GF-D8 (cell line): ENCODE results near the gene ATG16L1.
A peak's percentile ranks its signal among the peaks of the same experiment; 100 is the strongest.

Source experiments
- DNase-seq: peaks from one replicate; lab custom pipeline; 2025; lab: John Stamatoyannopoulos, UW

The ATG16L1 gene

GRCh38 chr2:233251306-233252116 is at the start of gene ATG16L1:
Gene ATG16L1 (plus strand): TSS chr2:233251673. CDS start chr2:233251828, 155 bp downstream.
- DNase-seq: peak; percentile 88

DNA sequence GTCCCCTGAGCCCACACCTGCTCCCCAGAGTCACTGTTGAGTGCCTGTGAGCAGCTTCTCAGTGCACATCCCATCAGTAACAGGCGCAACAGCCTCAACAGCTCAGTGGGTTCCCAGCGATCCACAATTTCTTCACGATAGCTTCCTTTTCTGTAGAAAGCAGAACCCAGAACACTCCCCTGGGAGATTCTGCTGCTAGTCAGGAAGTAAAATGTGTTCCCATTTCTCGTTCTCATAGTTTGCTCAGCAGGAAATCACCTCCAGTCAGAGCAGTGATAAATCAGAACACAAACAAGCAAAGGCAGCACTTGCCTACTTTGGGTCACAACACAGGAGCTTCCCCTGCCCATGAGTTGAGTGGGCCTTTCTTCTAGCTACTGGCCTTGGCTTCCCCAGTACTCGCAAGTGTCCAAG is 48.9 kb upstream of the ATG16L1 start:
- peak; percentile 61 for DNase-seq

DNA sequence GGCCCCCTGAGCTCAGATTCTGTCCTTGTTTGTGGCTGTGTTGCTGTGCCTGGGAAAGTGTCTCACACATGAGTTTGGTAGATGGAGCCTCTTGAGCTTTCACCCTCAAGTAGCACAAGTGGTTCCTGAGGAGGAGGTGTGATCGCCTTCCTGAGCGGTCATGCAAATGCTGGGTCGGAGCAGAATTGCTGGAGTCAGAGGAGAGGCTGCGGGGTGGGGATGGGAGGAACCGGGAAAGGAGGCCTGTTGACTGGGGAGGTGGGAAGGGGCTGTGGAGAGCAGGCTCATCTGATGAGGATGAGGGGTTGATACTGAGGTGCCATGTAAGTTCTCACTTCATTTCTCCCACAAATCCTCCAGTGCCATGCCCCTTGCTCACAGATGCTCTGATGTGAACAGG is 48.4 kb upstream of the ATG16L1 start:
- DNase-seq: no peak

DNA sequence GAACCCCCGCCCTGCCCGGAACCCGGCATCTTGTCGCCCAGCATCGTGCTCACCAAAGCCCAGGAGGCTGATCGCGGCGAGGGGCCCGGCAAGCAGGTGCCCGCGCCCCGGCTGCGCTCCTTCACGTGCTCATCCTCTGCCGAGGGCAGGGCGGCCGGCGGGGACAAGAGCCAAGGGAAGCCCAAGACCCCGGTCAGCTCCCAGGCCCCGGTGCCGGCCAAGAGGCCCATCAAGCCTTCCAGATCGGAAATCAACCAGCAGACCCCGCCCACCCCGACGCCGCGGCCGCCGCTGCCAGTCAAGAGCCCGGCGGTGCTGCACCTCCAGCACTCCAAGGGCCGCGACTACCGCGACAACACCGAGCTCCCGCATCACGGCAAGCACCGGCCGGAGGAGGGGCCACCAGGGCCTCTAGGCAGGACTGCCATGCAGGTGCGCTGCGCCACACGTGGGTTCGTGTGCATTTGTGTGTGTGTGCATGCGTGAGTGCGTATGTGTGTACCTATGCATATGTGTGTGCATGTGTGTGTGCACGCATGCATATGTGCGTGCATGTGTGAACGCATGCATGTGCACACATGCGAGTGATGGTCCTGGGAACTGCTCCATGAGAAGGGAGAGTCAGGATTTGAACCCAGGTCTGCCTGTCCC is 47.1 kb upstream of the ATG16L1 start:
- no peak for DNase-seq

- DNase-seq: no peak
These were observed 42.9 kb upstream of the ATG16L1 start for GRCh38 chr2:233208382-233209116.

DNA sequence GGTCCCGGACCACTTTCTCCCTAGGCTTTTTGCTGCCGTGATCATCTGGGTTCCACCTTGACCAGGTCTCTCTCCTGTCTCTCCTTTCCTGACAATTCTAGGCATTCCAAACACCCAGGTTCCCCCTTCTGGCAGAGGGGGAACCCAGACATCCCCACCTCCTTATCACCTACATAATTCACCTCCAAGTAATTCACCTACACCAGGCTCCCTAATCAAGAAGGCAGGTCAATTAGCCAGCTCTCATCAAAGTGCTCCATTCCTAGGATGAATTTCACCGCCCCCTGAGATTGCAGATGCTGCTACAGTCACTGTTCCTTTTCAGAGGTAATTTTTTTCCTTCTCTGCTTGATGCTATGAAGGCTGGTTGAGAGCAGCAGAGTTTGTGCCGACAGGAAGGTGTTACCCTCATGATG is 42.3 kb upstream of the ATG16L1 start:
- no peak for DNase-seq

DNA sequence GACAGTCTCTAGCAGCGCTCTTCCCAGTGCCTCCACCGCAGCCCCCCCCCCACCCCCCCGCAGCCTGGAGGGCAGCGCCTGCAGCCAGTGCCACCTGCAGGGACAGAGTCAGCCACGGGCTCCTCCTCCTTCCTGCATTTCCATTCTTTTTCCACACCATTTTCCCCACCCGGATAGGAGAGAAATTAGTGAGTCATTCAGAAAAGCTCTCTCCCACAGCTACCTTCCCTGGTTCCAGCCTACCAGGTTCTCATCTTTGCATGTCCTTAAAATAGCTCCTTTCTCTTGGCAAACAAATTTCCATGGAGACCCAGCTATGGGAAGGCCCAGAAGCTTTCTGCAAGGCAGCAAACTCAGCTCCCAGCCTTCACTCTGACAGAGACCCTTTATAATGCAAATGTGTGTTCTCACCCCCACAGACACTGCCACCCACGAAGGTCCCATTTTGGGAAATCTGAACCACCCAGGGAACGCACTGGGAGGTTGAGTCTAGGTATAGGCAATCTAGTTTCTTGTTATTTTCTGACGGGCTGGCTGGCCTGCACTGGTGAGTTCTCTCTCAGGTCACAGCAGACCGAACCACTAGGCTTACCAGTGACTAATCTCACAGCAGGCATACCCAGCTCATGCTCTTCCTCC is 41.8 kb upstream of the ATG16L1 start:
- DNase-seq: no peak

DNA sequence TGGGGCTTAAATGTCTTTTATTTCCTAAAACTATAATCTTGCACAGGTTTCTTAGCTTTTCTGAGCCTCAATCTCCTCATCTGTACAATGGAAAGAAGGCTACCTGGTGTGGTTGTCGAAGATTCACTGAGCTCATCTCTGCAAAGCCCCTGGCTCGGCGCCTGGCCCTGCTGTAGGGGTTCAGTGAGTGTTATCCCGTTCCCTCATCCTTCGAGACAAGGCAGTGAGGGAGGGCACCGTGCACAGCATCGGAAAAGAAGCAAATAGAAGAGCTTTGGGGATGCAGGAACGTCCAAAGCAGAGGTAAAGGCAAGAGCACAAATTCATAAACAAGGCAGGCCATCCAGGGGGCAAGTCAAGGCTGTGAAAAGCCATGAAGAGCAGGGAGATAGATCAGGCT is 41.2 kb upstream of the ATG16L1 start:
- DNase-seq: no peak

GRCh38 chr2:233210843-233211547 is 40.5 kb upstream of the ATG16L1 start:
- no peak for DNase-seq

- no peak for DNase-seq
These were observed 40.0 kb upstream of the ATG16L1 start for GRCh38 chr2:233211548-233211895.

GRCh38 chr2:233213011-233213410 is 38.5 kb upstream of the ATG16L1 start:
- DNase-seq: no peak

GRCh38 chr2:233213975-233214374 is 37.5 kb upstream of the ATG16L1 start:
- DNase-seq: no peak

- no peak for DNase-seq
These were observed 33.5 kb upstream of the ATG16L1 start for GRCh38 chr2:233217892-233218377.

DNA sequence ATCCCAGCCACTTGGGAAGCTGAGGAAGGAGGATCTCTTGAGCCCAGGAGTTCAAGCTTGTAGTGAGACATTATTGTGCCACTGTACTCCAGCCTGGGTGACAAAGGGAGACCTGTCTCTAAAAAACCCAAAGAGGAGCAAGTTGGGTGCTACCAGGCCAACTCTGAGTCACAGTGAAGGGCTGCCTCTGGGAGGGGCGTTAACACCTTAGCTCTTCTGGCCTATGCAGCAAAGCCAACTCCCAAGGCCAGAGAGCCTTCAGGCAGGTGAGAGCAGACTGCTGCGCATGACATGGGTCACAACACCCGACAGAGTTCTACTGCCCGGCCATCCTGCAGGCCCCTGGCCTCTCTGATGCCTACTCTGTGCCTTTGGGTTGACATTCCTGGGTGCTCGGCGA is 32.6 kb upstream of the ATG16L1 start:
- DNase-seq: no peak

GRCh38 chr2:233219848-233220247 is 31.6 kb upstream of the ATG16L1 start:
- no peak for DNase-seq

- no peak for DNase-seq
These were observed 30.0 kb upstream of the ATG16L1 start for GRCh38 chr2:233221378-233222063.

DNA sequence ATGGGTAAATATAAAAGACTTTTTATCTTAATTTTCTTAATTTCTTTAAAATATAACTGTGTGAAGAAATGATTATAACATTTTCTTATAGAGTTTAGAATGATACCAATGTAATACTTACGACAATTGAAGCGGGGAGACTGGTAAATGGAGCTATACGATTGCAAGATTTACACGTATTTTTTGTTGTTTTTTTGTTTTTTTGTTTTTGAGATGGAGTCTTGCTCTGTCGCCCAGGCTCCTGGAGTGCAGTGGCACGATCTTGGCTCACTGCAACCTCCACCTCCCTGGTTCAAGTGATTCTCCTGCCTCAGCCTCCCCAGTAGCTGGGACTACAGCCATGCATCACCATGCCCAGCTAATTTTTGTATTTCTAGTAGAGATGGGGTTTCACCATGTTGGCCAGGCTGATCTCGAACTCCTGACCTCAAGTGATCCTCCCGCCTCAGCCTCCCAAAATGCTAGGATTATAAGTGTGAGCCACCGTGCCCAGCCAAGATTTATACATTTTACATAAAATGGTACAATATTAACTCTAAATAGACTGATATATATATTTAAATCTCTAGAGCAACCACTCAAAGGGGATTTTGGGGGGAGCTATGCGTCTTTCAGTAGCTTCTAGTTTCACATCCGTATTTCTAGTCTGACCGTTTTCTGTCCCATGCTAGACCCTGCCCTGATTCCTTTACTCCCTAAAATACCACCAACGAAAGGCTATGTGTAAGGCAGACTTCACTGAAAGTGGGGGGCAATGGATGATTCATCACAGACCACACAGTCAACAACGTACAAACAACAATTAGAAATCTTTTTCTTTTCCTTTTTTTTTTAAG is 28.2 kb upstream of the ATG16L1 start:
- no peak for DNase-seq

- DNase-seq: no peak
These were observed 26.0 kb upstream of the ATG16L1 start for GRCh38 chr2:233225230-233226068.

DNA sequence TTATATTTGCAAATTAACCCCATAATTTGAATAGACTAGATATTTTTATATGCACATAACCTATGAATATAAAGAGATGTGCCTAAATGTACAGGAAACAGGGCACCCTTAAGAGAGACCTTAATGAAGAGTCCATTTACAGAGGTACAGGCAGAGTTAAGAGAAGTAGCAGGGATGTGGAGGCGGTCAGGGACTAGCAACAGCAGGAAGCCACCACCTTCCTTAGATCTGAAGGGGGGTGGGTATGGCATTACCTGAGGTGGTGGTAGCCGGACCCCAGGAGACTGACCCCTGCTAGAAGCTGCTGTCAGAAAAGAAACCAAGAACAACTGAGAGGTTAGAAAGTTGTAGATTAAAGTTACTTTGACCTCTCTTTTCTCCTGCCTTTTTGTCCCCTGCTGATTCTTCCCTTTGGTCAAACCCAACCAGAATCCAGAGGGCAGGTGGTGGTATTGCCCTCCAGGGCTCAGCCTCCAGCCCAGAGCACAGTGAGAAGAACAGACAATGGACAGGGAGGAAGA is 24.9 kb upstream of the ATG16L1 start:
- DNase-seq: no peak
